HepG2 (cell line): ENCODE data around the gene TMCO2. TPM values are rescaled to one million over a fixed set of nuclear protein-coding genes. Genes with fewer than 3 reads are reported as not detected.

Experiments used
- BRCA1 ChIP-seq: sonication (generic); formaldehyde crosslinking; IDR thresholded peaks from 2 replicates; pipeline ENCODE4 v1.4.0; 2020; ENCODE audit warnings: missing genetic modification reagents
- CTCF ChIP-seq: sonication (generic); formaldehyde crosslinking; IDR thresholded peaks from 2 replicates; pipeline ENCODE4 v1.5.0; 2020; ENCODE audit warnings: mild to moderate bottlenecking, missing genetic modification reagents, moderate library complexity
- FOXK1 ChIP-seq: sonication (generic); formaldehyde crosslinking; IDR thresholded peaks from 2 replicates; pipeline ENCODE4 v1.4.0; 2020; ENCODE audit warnings: low read depth, missing genetic modification reagents, borderline replicate concordance
- GPN1 ChIP-seq: sonication (generic); formaldehyde crosslinking; IDR thresholded peaks from 2 replicates; pipeline ENCODE4 v1.5.1; 2020; ENCODE audit warnings: missing genetic modification reagents, borderline replicate concordance
- HNRNPH1 ChIP-seq: fragments of 200-400 bp; formaldehyde crosslinking; optimal IDR thresholded peaks from 2 replicates; pipeline ENCODE3; 2017; ENCODE audit warnings: mild to moderate bottlenecking, low read depth, low read length
- KLF16 ChIP-seq, 2 experiments: sonication (generic) in 1 of 2; formaldehyde crosslinking in 1 of 2; IDR thresholded peaks; 2 replicates each; pipeline versions ENCODE4 v1.6.1 to v1.8.0; 2016 to 2023; ENCODE audit warnings: missing genetic modification reagents in 2 of 2, missing compliant biosample characterization in 1 of 2
- MIXL1 ChIP-seq: IDR thresholded peaks from 2 replicates; pipeline ENCODE4 v1.6.1; 2016
- NCOA2 ChIP-seq: sonication (generic); formaldehyde crosslinking; IDR thresholded peaks from 2 replicates; pipeline ENCODE4 v1.8.0; 2022; ENCODE audit warnings: inconsistent platforms
- SALL1 ChIP-seq: sonication (generic); formaldehyde crosslinking; IDR thresholded peaks from 2 replicates; pipeline ENCODE4 v1.8.0; 2022; ENCODE audit warnings: mild to moderate bottlenecking, missing genetic modification reagents
- SP5 ChIP-seq: IDR thresholded peaks from 2 replicates; pipeline ENCODE4 v1.6.1; 2016; ENCODE audit warnings: low read depth, borderline replicate concordance
- STAT5B ChIP-seq: sonication (generic); formaldehyde crosslinking; IDR thresholded peaks from 2 replicates; pipeline ENCODE4 v1.4.0; 2020; ENCODE audit warnings: missing genetic modification reagents
- TGIF2 ChIP-seq: IDR thresholded peaks from 2 replicates; pipeline ENCODE4 v1.6.1; 2016; ENCODE audit warnings: control low read depth, missing compliant biosample characterization
- ZBTB7B ChIP-seq: sonication (generic); formaldehyde crosslinking; IDR thresholded peaks from 2 replicates; pipeline ENCODE4 v1.4.0; 2020; ENCODE audit warnings: missing genetic modification reagents
- ZC3H13 ChIP-seq: sonication (generic); formaldehyde crosslinking; IDR thresholded peaks from 2 replicates; pipeline ENCODE4 v1.8.1; 2023; ENCODE audit warnings: mild to moderate bottlenecking, missing genetic modification reagents, moderate library complexity
- ZNF224 ChIP-seq: sonication (generic); formaldehyde crosslinking; IDR thresholded peaks from 2 replicates; pipeline ENCODE4 v1.5.0; 2020; ENCODE audit warnings: mild to moderate bottlenecking, missing genetic modification reagents
- ZNF263 ChIP-seq: sonication (generic); formaldehyde crosslinking; IDR thresholded peaks from 2 replicates; pipeline ENCODE4 v1.4.0; 2020; ENCODE audit warnings: missing genetic modification reagents
- ZNF33B ChIP-seq: sonication (generic); formaldehyde crosslinking; IDR thresholded peaks from 2 replicates; pipeline ENCODE4 v1.5.1; 2020; ENCODE audit warnings: mild to moderate bottlenecking, missing genetic modification reagents
- ZNF572 ChIP-seq: sonication (generic); formaldehyde crosslinking; IDR thresholded peaks from 2 replicates; pipeline ENCODE4 v1.5.1; 2020; ENCODE audit warnings: mild to moderate bottlenecking, missing genetic modification reagents
- ZNF619 ChIP-seq: sonication (generic); formaldehyde crosslinking; IDR thresholded peaks from 2 replicates; pipeline ENCODE4 v1.4.0; 2020; ENCODE audit warnings: mild to moderate bottlenecking, missing genetic modification reagents
- ZNF746 ChIP-seq: sonication (generic); formaldehyde crosslinking; IDR thresholded peaks from 2 replicates; pipeline ENCODE4 v1.8.0; 2022; ENCODE audit warnings: mild to moderate bottlenecking, missing genetic modification reagents
- ZNF772 ChIP-seq: sonication (generic); formaldehyde crosslinking; IDR thresholded peaks from 2 replicates; pipeline ENCODE4 v1.5.0; 2020; ENCODE audit warnings: mild to moderate bottlenecking, missing genetic modification reagents
- ZNF790 ChIP-seq: sonication (generic); formaldehyde crosslinking; IDR thresholded peaks from 2 replicates; pipeline ENCODE4 v1.8.0; 2022; ENCODE audit warnings: missing genetic modification reagents, mild to moderate bottlenecking, borderline replicate concordance
- polyA plus RNA-seq, 8 experiments: library from polyadenylated mRNA; depleted of rRNA in 3 of 8; stranded (reverse) in 7 of 8; unstranded in 1 of 8; fragments of >200 nt; fragmentation: Illumina TruSeq in 4 of 8; extraction: Trizol in 4 of 8; gene quantifications; 2 replicates each; pipeline versions ENCODE4 v1.2.1 to v1.2.3, GENCODE V29; 2011 to 2016; ENCODE audit warnings: low read depth in 4 of 8, missing spikeins in 1 of 8, mixed read lengths in 1 of 8; ENCODE audit not compliant: insufficient read depth in 1 of 8
- total RNA-seq, 5 experiments: library from RNA; depleted of rRNA; stranded (reverse); fragments of >200 nt; fragmentation: Illumina TruSeq; extraction: Trizol; gene quantifications; 2 replicates each; pipeline ENCODE4 v1.2.3, GENCODE V29; 2016; ENCODE audit warnings: low read depth in 1 of 5
- TF ChIP-seq, protein P1 (sequence below): sonication (generic); formaldehyde crosslinking; IDR thresholded peaks from 2 replicates; pipeline ENCODE4 v1.9.0; 2022; ENCODE audit warnings: low read depth, missing genetic modification reagents
- TF ChIP-seq, protein P2 (sequence below): IDR thresholded peaks from 2 replicates; pipeline ENCODE4 v1.6.1; 2016
- TF ChIP-seq, protein P3 (sequence below): sonication (generic); formaldehyde crosslinking; IDR thresholded peaks from 2 replicates; pipeline ENCODE4 v1.8.0; 2022; ENCODE audit warnings: missing genetic modification reagents, mild to moderate bottlenecking, borderline replicate concordance

TMCO2 gene
- total and polyA plus RNA-seq, 2 of the 13 experiments (the other 11 are each of a cell fraction or from before 2014, with no cell fraction given), result not detected

- 0 out of 2 replicates have a peak, but pooled peaks have one; percentile 27 for TF ChIP-seq CTCF (CRISPR knock-in tag)
- no peak; the same call in none of the 2 replicates for TF ChIP-seq ZNF263
- TF ChIP-seq FOXK1 (CRISPR knock-in tag), result peak; percentile 95; the same call in 1 of the 2 replicates
- peak; percentile 72; the same call in 1 of the 2 replicates for TF ChIP-seq ZC3H13 (CRISPR knock-in tag)
- no peak; the same call in 1 of the 2 replicates for TF ChIP-seq ZNF772 (CRISPR knock-in tag)
- peak; percentile 53; the same call in 1 of the 2 replicates for TF ChIP-seq NCOA2 (CRISPR knock-in tag)
- peak; percentile 97 for TF ChIP-seq TGIF2 (CRISPR knock-in tag)
- no peak for TF ChIP-seq STAT5B (CRISPR knock-in tag)
- peak; percentile 86; the same call in 1 of the 2 replicates for TF ChIP-seq SALL1 (CRISPR knock-in tag)
- TF ChIP-seq, protein P1, sequence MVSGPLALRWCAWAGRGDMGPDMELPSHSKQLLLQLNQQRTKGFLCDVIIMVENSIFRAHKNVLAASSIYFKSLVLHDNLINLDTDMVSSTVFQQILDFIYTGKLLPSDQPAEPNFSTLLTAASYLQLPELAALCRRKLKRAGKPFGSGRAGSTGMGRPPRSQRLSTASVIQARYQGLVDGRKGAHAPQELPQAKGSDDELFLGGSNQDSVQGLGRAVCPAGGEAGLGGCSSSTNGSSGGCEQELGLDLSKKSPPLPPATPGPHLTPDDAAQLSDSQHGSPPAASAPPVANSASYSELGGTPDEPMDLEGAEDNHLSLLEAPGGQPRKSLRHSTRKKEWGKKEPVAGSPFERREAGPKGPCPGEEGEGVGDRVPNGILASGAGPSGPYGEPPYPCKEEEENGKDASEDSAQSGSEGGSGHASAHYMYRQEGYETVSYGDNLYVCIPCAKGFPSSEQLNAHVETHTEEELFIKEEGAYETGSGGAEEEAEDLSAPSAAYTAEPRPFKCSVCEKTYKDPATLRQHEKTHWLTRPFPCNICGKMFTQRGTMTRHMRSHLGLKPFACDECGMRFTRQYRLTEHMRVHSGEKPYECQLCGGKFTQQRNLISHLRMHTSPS (CRISPR knock-in tag), result no peak; the same call in 1 of the 2 replicates
- TF ChIP-seq BRCA1 (CRISPR knock-in tag), result peak; percentile 14; the same call in 1 of the 2 replicates
- peak; percentile 74; the same call in 1 of the 2 replicates for TF ChIP-seq ZBTB7B (CRISPR knock-in tag)
- TF ChIP-seq ZNF790 (CRISPR knock-in tag), result peak; percentile 85; the same call in 1 of the 2 replicates
- TF ChIP-seq ZNF746 (CRISPR knock-in tag), result peak; percentile 91
- peak in 1 of 2 experiments; percentile 96; a peak in 2 of 4 replicates for TF ChIP-seq KLF16 (CRISPR knock-in tag; IDR thresholded peaks at IDR 0.05)
- peak; percentile 61 for TF ChIP-seq ZNF33B (CRISPR knock-in tag)
- peak; percentile 87; the same call in 1 of the 2 replicates for TF ChIP-seq SP5
- 0 out of 2 replicates have a peak, but pooled peaks have one; percentile 28 for TF ChIP-seq ZNF619 (CRISPR knock-in tag)
- TF ChIP-seq, protein P2, sequence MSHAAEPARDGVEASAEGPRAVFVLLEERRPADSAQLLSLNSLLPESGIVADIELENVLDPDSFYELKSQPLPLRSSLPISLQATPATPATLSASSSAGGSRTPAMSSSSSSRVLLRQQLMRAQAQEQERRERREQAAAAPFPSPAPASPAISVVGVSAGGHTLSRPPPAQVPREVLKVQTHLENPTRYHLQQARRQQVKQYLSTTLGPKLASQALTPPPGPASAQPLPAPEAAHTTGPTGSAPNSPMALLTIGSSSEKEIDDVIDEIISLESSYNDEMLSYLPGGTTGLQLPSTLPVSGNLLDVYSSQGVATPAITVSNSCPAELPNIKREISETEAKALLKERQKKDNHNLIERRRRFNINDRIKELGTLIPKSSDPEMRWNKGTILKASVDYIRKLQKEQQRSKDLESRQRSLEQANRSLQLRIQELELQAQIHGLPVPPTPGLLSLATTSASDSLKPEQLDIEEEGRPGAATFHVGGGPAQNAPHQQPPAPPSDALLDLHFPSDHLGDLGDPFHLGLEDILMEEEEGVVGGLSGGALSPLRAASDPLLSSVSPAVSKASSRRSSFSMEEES (CRISPR knock-in tag), result peak; percentile 46; the same call in 1 of the 2 replicates
- TF ChIP-seq ZNF572 (CRISPR knock-in tag), result no peak
- peak; percentile 40; the same call in 1 of the 2 replicates for TF ChIP-seq MIXL1 (CRISPR knock-in tag)
- TF ChIP-seq GPN1 (CRISPR knock-in tag), result no peak
- TF ChIP-seq ZNF224 (CRISPR knock-in tag), result peak; percentile 94
- TF ChIP-seq, protein P3, sequence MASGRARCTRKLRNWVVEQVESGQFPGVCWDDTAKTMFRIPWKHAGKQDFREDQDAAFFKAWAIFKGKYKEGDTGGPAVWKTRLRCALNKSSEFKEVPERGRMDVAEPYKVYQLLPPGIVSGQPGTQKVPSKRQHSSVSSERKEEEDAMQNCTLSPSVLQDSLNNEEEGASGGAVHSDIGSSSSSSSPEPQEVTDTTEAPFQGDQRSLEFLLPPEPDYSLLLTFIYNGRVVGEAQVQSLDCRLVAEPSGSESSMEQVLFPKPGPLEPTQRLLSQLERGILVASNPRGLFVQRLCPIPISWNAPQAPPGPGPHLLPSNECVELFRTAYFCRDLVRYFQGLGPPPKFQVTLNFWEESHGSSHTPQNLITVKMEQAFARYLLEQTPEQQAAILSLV, result peak; percentile 67; the same call in 1 of the 2 replicates
- TF ChIP-seq HNRNPH1, result peak; percentile 12
Observed at GRCh38 chr1:40257688-40258444, 10.1 kb downstream of the TMCO2 start, which contains the start of gene ZMPSTE24 (continued).
